HG03039 (cell line): ENCODE data around the gene USE1.

Experiments
- ATAC-seq: cut with Tn5 transposase; IDR thresholded peaks from one replicate; pipeline ENCODE4 v1.9.1; 2021; ENCODE audit warnings: mild to moderate bottlenecking, moderate library complexity; ENCODE audit not compliant: unreplicated experiment

Gene USE1

GRCh38 chr19:17205237-17206140 lies 9.7 kb upstream of the USE1 start:
- no peak for ATAC-seq

- ATAC-seq = no peak
Observed at GRCh38 chr19:17206736-17207581, 8.2 kb upstream of the USE1 start.

- ATAC-seq = no peak
Observed at GRCh38 chr19:17209126-17210036, 5.8 kb upstream of the USE1 start.

- ATAC-seq = no peak
Observed at GRCh38 chr19:17210296-17210695, 4.9 kb upstream of the USE1 start.

- ATAC-seq = no peak
Observed at GRCh38 chr19:17211547-17212446, 3.4 kb upstream of the USE1 start.

GRCh38 chr19:17213334-17213733 lies 1.8 kb upstream of the USE1 start:
- ATAC-seq = no peak

GRCh38 chr19:17214508-17215126 lies 540 bp upstream of the USE1 start:
- no peak for ATAC-seq

- ATAC-seq = no peak
Observed at GRCh38 chr19:17216058-17216670, 1.0 kb downstream of the USE1 start.

GRCh38 chr19:17219286-17219685 lies 4.1 kb downstream of the USE1 start:
- ATAC-seq = no peak

GRCh38 chr19:17220207-17220758 lies 5.1 kb downstream of the USE1 start:
- no peak for ATAC-seq

- no peak for ATAC-seq
Observed at GRCh38 chr19:17225053-17225452, 9.9 kb downstream of the USE1 start.

GRCh38 chr19:17226002-17226933 lies 11.1 kb downstream of the USE1 start, which contains the start of gene OCEL1:
Gene OCEL1, plus strand, starts transcription at chr19:17226226. Its CDS starts 22 bp downstream, at chr19:17226248.
- ATAC-seq = peak; percentile 84

GRCh38 chr19:17227798-17228367 lies 12.7 kb downstream of the USE1 start:
- no peak for ATAC-seq

GRCh38 chr19:17229890-17230289 lies 14.7 kb downstream of the USE1 start:
- ATAC-seq = no peak

GRCh38 chr19:17232258-17232657 lies 17.1 kb downstream of the USE1 start:
- no peak for ATAC-seq

- ATAC-seq = no peak
Observed at GRCh38 chr19:17234911-17235299, 19.7 kb downstream of the USE1 start.
